Cardiac ventricle fibroblast (primary cell): Measurements from ENCODE around the gene CSAD. TPM values are rescaled to one million over a fixed set of nuclear protein-coding genes. Genes with fewer than 3 reads are reported as not detected.

ENCODE experiments used
- total RNA-seq: library from RNA; depleted of rRNA; stranded (reverse); fragments of >200 nt; gene quantifications from 2 replicates; pipeline ENCODE4 v1.2.3, GENCODE V29; 2015

The CSAD gene
- total RNA-seq, result 6.8 and 16.6 TPM in 2 replicates

GRCh38 chr12:53180220-53180930 is at the start of gene CSAD, which contains the start of gene ZNF740:
CSAD (minus strand) TSS chr12:53180925; CDS start chr12:53173470, 7,455 bp downstream.
ZNF740 (plus strand) TSS chr12:53180722; CDS start chr12:53181984, 1,262 bp downstream.

GRCh38 chr12:53207042-53207441 is 26.3 kb upstream of the CSAD start, which contains the start of gene ITGB7:
ITGB7 (minus strand) TSS chr12:53207251; CDS start chr12:53200443, 6,808 bp downstream.

Other genes starting within 250 kb of the CSAD start
- gene KRT18, start 231.8 kb downstream of the CSAD start, total RNA-seq, result 34.2 and 38.4 TPM in 2 replicates
- 513 and 617 TPM in 2 replicates for gene EIF4B, start 174.5 kb downstream of the CSAD start, total RNA-seq
- gene TNS2, start 130.9 kb downstream of the CSAD start, total RNA-seq, result 92.5 and 97.3 TPM in 2 replicates
- 18.2 and 24.9 TPM in 2 replicates for gene SPRYD3, start 101.5 kb downstream of the CSAD start, total RNA-seq
- 457 and 644 TPM in 2 replicates for gene IGFBP6, start 83.3 kb downstream of the CSAD start, total RNA-seq
- not detected in 2 replicates for gene SOAT2, start 77.4 kb downstream of the CSAD start, total RNA-seq
- gene ZNF740, start 203 bp downstream of the CSAD start, total RNA-seq, result 6.0 and 7.5 TPM in 2 replicates
- gene ITGB7, start 26.3 kb upstream of the CSAD start, total RNA-seq, result 0.59 TPM in 1 of 2 replicates, not detected in the other
- 15.8 and 16.4 TPM in 2 replicates for gene RARG, start 51.3 kb upstream of the CSAD start, total RNA-seq
- 1.1 and 3.6 TPM in 2 replicates for gene ESPL1, start 87.4 kb upstream of the CSAD start, total RNA-seq
- 553 and 569 TPM in 2 replicates for gene PFDN5, start 114.6 kb upstream of the CSAD start, total RNA-seq
- gene MYG1, start 118.8 kb upstream of the CSAD start, total RNA-seq, result 44.5 and 67.0 TPM in 2 replicates
- 29.9 and 44.4 TPM in 2 replicates for gene AAAS, start 140.7 kb upstream of the CSAD start, total RNA-seq
- not detected in 2 replicates for gene SP7, start 155.4 kb upstream of the CSAD start, total RNA-seq
- gene SP1, start 199.3 kb upstream of the CSAD start, total RNA-seq, result 32.3 and 35.4 TPM in 2 replicates
- not detected in 2 replicates for gene AMHR2, start 242.9 kb upstream of the CSAD start, total RNA-seq